ENCODE data around the gene ZDHHC20.

The ZDHHC20 gene

GRCh38 chr13:21476893-21477472 lies 17.9 kb upstream of the ZDHHC20 start (continued):
- 0 out of 2 replicates have a peak, but pooled peaks have one; percentile 56 for TF ChIP-seq ZNF2 (tag by site-specific recombination; IDR thresholded peaks at IDR 0.05)
- TF ChIP-seq PATZ1 (tag by site-specific recombination; IDR thresholded peaks at IDR 0.05), result peak; percentile 57
- no peak for TF ChIP-seq SALL2 (tag by site-specific recombination; IDR thresholded peaks at IDR 0.05; ENCODE audit: borderline replicate concordance)
- TF ChIP-seq BCL11A (tag by site-specific recombination; IDR thresholded peaks at IDR 0.05; ENCODE audit: low read depth), result no peak
- TF ChIP-seq GLIS1 (tag by site-specific recombination; IDR thresholded peaks at IDR 0.05), result no peak
- no peak for TF ChIP-seq GLIS2 (tag by site-specific recombination; IDR thresholded peaks at IDR 0.05)
- 0 out of 2 replicates have a peak, but pooled peaks have one; percentile 11 for TF ChIP-seq ZNF600 (tag by site-specific recombination; IDR thresholded peaks at IDR 0.05)
- TF ChIP-seq PRDM10 (tag by site-specific recombination; IDR thresholded peaks at IDR 0.05), result peak; percentile 69
- TF ChIP-seq ZBTB20 (tag by site-specific recombination; IDR thresholded peaks at IDR 0.05), result peak; percentile 39; the same call in 1 of the 2 replicates
- no peak for TF ChIP-seq GLI4 (tag by site-specific recombination; IDR thresholded peaks at IDR 0.05)
- TF ChIP-seq ZNF654 (tag by site-specific recombination; IDR thresholded peaks at IDR 0.05; ENCODE audit: low read depth), result peak; percentile 40
- no peak for TF ChIP-seq ZNF585B (tag by site-specific recombination; IDR thresholded peaks at IDR 0.05)
- no peak for TF ChIP-seq KLF17 (tag by site-specific recombination; IDR thresholded peaks at IDR 0.05)
- TF ChIP-seq ZBTB10 (tag by site-specific recombination; IDR thresholded peaks at IDR 0.05), result no peak
- no peak for TF ChIP-seq ZIC2 (tag by site-specific recombination; IDR thresholded peaks at IDR 0.05)
- no peak for TF ChIP-seq ZNF510 (tag by site-specific recombination; IDR thresholded peaks at IDR 0.05; ENCODE audit: insufficient replicate concordance)
- no peak for TF ChIP-seq ZNF211 (tag by site-specific recombination; IDR thresholded peaks at IDR 0.05; ENCODE audit: low read depth)
- no peak for TF ChIP-seq ZNF776 (tag by site-specific recombination; IDR thresholded peaks at IDR 0.05; ENCODE audit: borderline replicate concordance)
- TF ChIP-seq CTCF (tag by site-specific recombination; IDR thresholded peaks at IDR 0.05), result peak; percentile 89
- TF ChIP-seq ZNF341 (tag by site-specific recombination; IDR thresholded peaks at IDR 0.05; ENCODE audit: low read depth), result no peak
- no peak for TF ChIP-seq ZNF555 (tag by site-specific recombination; conservative IDR thresholded peaks at IDR 0.05)
- no peak for TF ChIP-seq ZNF175 (tag by site-specific recombination; IDR thresholded peaks at IDR 0.05)
- TF ChIP-seq ZBTB17 (tag by site-specific recombination; IDR thresholded peaks at IDR 0.05), result peak; percentile 76
- no peak for TF ChIP-seq TRIM28 (IDR thresholded peaks at IDR 0.05; ENCODE audit: borderline replicate concordance, low read length)
- no peak for TF ChIP-seq SETDB1 (IDR thresholded peaks at IDR 0.05; ENCODE audit: insufficient read length, low read length)
- TF ChIP-seq ZFHX2 (tag by site-specific recombination; conservative IDR thresholded peaks at IDR 0.05), result no peak
- no peak for TF ChIP-seq BCL11B (tag by site-specific recombination; IDR thresholded peaks at IDR 0.05; ENCODE audit: low read depth)
- TF ChIP-seq ZNF221 (tag by site-specific recombination; IDR thresholded peaks at IDR 0.05; ENCODE audit: borderline replicate concordance), result no peak

All from HEK293 (cell line).